HG03108 (cell line): ENCODE data around the gene SH2D1A.
"Not testable (repeated sequence)": the region's sequence is repeated elsewhere in the genome, so short reads cannot be mapped to it uniquely, and the experiment has no call there.

ENCODE experiments used
- ATAC-seq: cut with Tn5 transposase; IDR thresholded peaks from one replicate; pipeline ENCODE4 v1.9.1; 2021; ENCODE audit warnings: moderate library complexity; ENCODE audit not compliant: unreplicated experiment

The SH2D1A gene

GRCh38 chrX:124348885-124349453 is 2.6 kb downstream of the SH2D1A start:
- ATAC-seq = no peak

GRCh38 chrX:124354648-124355047 is 8.3 kb downstream of the SH2D1A start:
- no peak for ATAC-seq

- no peak for ATAC-seq
These were observed 12.5 kb downstream of the SH2D1A start for GRCh38 chrX:124358800-124359383.

- ATAC-seq = no peak
These were observed 15.7 kb downstream of the SH2D1A start for GRCh38 chrX:124362072-124362471.

- no peak for ATAC-seq
These were observed 16.4 kb downstream of the SH2D1A start for GRCh38 chrX:124362761-124363160.

GRCh38 chrX:124369722-124370121 is 23.4 kb downstream of the SH2D1A start:
- ATAC-seq = no peak

GRCh38 chrX:124373348-124373747 is 27.0 kb downstream of the SH2D1A start:
- no peak for ATAC-seq

- ATAC-seq = no peak
These were observed 32.3 kb downstream of the SH2D1A start for GRCh38 chrX:124378643-124379042.

GRCh38 chrX:124383354-124383753 is 37.0 kb downstream of the SH2D1A start:
- no peak for ATAC-seq

GRCh38 chrX:124386401-124386800 is 40.0 kb downstream of the SH2D1A start:
- ATAC-seq = no peak

GRCh38 chrX:124388562-124388961 is 42.2 kb downstream of the SH2D1A start:
- ATAC-seq = no peak

GRCh38 chrX:124392794-124393193 is 46.4 kb downstream of the SH2D1A start:
- ATAC-seq = no peak

GRCh38 chrX:124393238-124393637 is 46.9 kb downstream of the SH2D1A start:
- ATAC-seq = no peak

GRCh38 chrX:124393659-124394058 is 47.3 kb downstream of the SH2D1A start:
- no peak for ATAC-seq

- ATAC-seq = no peak
These were observed 49.0 kb downstream of the SH2D1A start for GRCh38 chrX:124395145-124395880.

- ATAC-seq = no peak
These were observed 55.3 kb downstream of the SH2D1A start for GRCh38 chrX:124401696-124402095.

GRCh38 chrX:124405868-124406267 is 59.5 kb downstream of the SH2D1A start:
- no peak for ATAC-seq

- peak; percentile 59 for ATAC-seq
These were observed 60.1 kb downstream of the SH2D1A start for GRCh38 chrX:124406294-124407014.

- ATAC-seq = no peak
These were observed 60.9 kb downstream of the SH2D1A start for GRCh38 chrX:124407226-124407625.

- ATAC-seq = not testable (repeated sequence)
These were observed 62.0 kb downstream of the SH2D1A start for GRCh38 chrX:124408380-124408779.

- ATAC-seq = no peak
These were observed 66.9 kb downstream of the SH2D1A start for GRCh38 chrX:124413244-124413643.

GRCh38 chrX:124414281-124414680 is 67.9 kb downstream of the SH2D1A start:
- ATAC-seq = no peak
